ENCODE results near the gene GPANK1. TPM values are rescaled to one million over a fixed set of nuclear protein-coding genes. Genes with fewer than 3 reads are reported as not detected.

The GPANK1 gene
- total RNA-seq, 1 experiment from 2014 or later = 18.3 TPM

DNA sequence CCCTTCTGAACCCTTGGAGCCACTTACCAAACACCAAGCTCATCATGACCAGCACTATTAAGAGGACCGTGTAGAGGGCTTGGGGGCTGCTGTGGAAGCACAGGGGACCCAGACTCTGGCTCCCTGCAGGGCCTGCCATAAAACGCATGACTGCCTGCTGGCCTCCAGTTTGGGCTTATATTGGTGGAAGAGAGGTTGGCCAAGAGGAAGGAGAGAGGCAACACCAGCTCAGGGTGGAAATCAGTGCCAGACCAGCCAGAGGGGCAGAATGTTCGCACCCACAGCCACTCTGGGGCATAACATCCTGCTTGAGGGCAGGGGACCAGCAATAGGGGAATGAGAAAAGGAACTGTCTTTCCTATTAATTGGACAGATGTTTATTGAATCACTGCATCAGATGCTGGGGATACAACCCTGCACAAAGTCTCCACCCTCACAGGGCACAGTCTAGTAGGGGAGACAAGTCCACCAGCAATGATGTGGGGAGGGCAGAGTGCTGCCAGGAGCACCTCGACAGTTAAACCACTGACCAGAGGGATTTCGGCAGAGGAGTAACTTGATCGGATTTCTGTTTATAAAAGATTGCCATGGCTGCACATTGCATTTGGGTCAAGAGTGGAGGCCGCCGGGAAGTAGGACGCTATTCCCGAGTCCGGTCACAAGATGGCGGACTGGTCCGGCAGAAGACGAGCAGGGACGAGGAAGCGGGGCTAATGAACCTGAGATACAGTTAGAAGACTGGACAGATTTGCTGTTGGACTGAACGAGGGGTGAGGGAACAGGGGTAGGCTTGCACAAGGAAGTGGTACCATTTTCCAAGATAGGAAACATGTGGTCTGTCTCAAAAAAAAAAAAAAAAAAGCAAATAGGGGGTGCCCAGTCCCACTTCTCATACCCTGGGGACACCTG lies 15.7 kb upstream of the GPANK1 start, which contains the start of gene LY6G5C:
LY6G5C (minus strand) TSS at position 842 of the 909 bp plus-strand sequence; CDS start at position 148, 694 bp downstream.
- peak; percentile 30 for DNase-seq (ENCODE audit: low read depth, low spot score)
- intact Hi-C loops (cut with micrococcal nuclease; ENCODE audit: unreplicated experiment) = loop anchor here (5.0 kb wide), 2 partner anchors 92 to 152 kb away; no protein-coding TSS in a partner anchor
- Histone ChIP-seq H3K27ac (ENCODE audit: low read length) (no peak within 1 kb of the TSS; the same call in 1 of the 2 replicates), H3K4me1 (ENCODE audit: control insufficient read depth, insufficient read depth, low read length) (peaks cover 4% of the 10 kb centered on the region; the same call in 1 of the 2 replicates), H3K27me3 (ENCODE audit: control insufficient read depth, insufficient read depth, low read length) (no peaks in the 10 kb centered on the region), H3K36me3 (ENCODE audit: control insufficient read depth, insufficient read depth, low read length) (no peaks in the 10 kb centered on the region), H3K9me3 (ENCODE audit: control insufficient read depth, insufficient read depth, low read depth, low read length) (no peaks in the 10 kb centered on the region), H3K4me3 (ENCODE audit: low read depth in 2 of 2, low read length in 2 of 2) (no peak within 1 kb of the TSS; a peak in 1 of 4 replicates)
- CTCF ChIA-PET = interaction anchor here (0.5 to 0.6 kb wide), 2 partner anchors 13 to 257 kb away, joined by 3 to 6 read pairs; no protein-coding TSS in a partner anchor
- no peak for TF ChIP-seq TCF7L2 (IDR thresholded peaks at IDR 0.05; ENCODE audit: low read depth, low read length)
- TF ChIP-seq, protein P1, sequence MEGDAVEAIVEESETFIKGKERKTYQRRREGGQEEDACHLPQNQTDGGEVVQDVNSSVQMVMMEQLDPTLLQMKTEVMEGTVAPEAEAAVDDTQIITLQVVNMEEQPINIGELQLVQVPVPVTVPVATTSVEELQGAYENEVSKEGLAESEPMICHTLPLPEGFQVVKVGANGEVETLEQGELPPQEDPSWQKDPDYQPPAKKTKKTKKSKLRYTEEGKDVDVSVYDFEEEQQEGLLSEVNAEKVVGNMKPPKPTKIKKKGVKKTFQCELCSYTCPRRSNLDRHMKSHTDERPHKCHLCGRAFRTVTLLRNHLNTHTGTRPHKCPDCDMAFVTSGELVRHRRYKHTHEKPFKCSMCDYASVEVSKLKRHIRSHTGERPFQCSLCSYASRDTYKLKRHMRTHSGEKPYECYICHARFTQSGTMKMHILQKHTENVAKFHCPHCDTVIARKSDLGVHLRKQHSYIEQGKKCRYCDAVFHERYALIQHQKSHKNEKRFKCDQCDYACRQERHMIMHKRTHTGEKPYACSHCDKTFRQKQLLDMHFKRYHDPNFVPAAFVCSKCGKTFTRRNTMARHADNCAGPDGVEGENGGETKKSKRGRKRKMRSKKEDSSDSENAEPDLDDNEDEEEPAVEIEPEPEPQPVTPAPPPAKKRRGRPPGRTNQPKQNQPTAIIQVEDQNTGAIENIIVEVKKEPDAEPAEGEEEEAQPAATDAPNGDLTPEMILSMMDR (IDR thresholded peaks at IDR 0.05) = peak; percentile 86
- TF ChIP-seq, protein P2, sequence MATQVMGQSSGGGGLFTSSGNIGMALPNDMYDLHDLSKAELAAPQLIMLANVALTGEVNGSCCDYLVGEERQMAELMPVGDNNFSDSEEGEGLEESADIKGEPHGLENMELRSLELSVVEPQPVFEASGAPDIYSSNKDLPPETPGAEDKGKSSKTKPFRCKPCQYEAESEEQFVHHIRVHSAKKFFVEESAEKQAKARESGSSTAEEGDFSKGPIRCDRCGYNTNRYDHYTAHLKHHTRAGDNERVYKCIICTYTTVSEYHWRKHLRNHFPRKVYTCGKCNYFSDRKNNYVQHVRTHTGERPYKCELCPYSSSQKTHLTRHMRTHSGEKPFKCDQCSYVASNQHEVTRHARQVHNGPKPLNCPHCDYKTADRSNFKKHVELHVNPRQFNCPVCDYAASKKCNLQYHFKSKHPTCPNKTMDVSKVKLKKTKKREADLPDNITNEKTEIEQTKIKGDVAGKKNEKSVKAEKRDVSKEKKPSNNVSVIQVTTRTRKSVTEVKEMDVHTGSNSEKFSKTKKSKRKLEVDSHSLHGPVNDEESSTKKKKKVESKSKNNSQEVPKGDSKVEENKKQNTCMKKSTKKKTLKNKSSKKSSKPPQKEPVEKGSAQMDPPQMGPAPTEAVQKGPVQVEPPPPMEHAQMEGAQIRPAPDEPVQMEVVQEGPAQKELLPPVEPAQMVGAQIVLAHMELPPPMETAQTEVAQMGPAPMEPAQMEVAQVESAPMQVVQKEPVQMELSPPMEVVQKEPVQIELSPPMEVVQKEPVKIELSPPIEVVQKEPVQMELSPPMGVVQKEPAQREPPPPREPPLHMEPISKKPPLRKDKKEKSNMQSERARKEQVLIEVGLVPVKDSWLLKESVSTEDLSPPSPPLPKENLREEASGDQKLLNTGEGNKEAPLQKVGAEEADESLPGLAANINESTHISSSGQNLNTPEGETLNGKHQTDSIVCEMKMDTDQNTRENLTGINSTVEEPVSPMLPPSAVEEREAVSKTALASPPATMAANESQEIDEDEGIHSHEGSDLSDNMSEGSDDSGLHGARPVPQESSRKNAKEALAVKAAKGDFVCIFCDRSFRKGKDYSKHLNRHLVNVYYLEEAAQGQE (IDR thresholded peaks at IDR 0.05; ENCODE audit: insufficient read depth in 1 of 2, low read depth in 2 of 2, low read length in 1 of 2) = no peak
- POLR2A ChIA-PET = interaction anchor here (0.7 kb wide), 1 partner anchor 61 kb away, joined by 11 read pairs; no protein-coding TSS in a partner anchor
- no TSS peak for BruUV-seq (replicated peaks)
- ATAC-seq = peak; percentile 92
- in situ Hi-C loops (cut with HindIII; ENCODE audit: low pct_unique_long_range_greater_than_20kb, low sequenced_read_pairs) = no loop called here

DNA sequence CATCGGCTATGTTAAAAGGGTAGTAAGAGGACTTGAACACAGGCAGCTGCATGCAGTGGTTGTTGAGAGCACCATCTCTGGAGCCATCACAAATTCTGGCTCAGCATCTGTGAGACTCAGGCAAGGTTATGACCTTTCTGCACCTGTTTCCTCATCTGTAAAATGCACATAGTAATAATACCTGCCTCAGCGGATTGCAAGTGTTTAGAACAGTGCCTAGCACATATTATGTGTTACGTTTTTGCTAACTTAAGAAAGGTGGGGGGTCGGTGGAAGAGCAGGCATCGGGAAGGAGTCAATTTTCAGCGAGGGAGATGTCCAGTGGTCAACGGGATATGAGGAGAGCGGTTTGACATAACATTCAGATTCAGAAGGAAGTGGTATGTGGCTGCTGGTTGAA lies 13.2 kb upstream of the GPANK1 start:
- no peak overlapping the region for H3K27ac ChIP-seq (ENCODE audit: low read length)
- no peaks in the 10 kb centered on the region for H3K27me3 ChIP-seq (ENCODE audit: control insufficient read depth, insufficient read depth, low read length)
- DNase-seq (ENCODE audit: low read depth, low spot score) (no peak), ATAC-seq (no peak)
- POLR2A ChIA-PET = no interaction called here
- H3K36me3 ChIP-seq (ENCODE audit: control insufficient read depth, insufficient read depth, low read length) = no peaks in the 10 kb centered on the region
- no peaks in the 10 kb centered on the region for H3K9me3 ChIP-seq (ENCODE audit: control insufficient read depth, insufficient read depth, low read depth, low read length)
- intact Hi-C loops (cut with micrococcal nuclease; ENCODE audit: unreplicated experiment) = no loop called here
- TF ChIP-seq, protein P1 (IDR thresholded peaks at IDR 0.05) = no peak
- in situ Hi-C loops (cut with HindIII; ENCODE audit: low pct_unique_long_range_greater_than_20kb, low sequenced_read_pairs) = no loop called here
- CTCF ChIA-PET = no interaction called here
- no peak overlapping the region for H3K4me3 ChIP-seq (ENCODE audit: low read depth in 2 of 2, low read length in 2 of 2)
- no TSS peak for BruUV-seq (replicated peaks)
- H3K4me1 ChIP-seq (ENCODE audit: control insufficient read depth, insufficient read depth, low read length) = peaks cover 4% of the 10 kb centered on the region; the same call in 1 of the 2 replicates
